K562 (cell line): ENCODE measurements around the gene PHOX2A. TPM values are rescaled to one million over a fixed set of nuclear protein-coding genes. Genes with fewer than 3 reads are reported as not detected.

Source experiments
- ASH1L ChIP-seq: fragments of 450-650 bp; IDR thresholded peaks from 2 replicates; pipeline ENCODE4 v1.6.1; 2018; ENCODE audit warnings: borderline replicate concordance, mild to moderate bottlenecking, low read depth; ENCODE audit not compliant: partially characterized antibody
- CBX1 ChIP-seq: sonication (generic); IDR thresholded peaks from 2 replicates; pipeline ENCODE4 v1.6.1; 2016; ENCODE audit warnings: antibody characterized with exemption, low read depth, mild to moderate bottlenecking
- CTBP1 ChIP-seq: fragments of 450-650 bp; IDR thresholded peaks from 2 replicates; pipeline ENCODE4 v1.6.1; 2016; ENCODE audit warnings: borderline replicate concordance
- EHMT2 ChIP-seq: fragments of 450-650 bp; IDR thresholded peaks from 2 replicates; pipeline ENCODE4 v1.6.1; 2018; ENCODE audit warnings: antibody characterized with exemption
- ESRRA ChIP-seq: fragments of 450-650 bp; IDR thresholded peaks from 2 replicates; pipeline ENCODE4 v1.6.1; 2014; ENCODE audit warnings: low read depth, mild to moderate bottlenecking, moderate library complexity, borderline replicate concordance
- ETV1 ChIP-seq: fragments of 450-650 bp; conservative IDR thresholded peaks from 2 replicates; pipeline ENCODE4 v1.6.1; 2016; ENCODE audit warnings: missing genetic modification characterization, control low read depth, low read depth, missing compliant biosample characterization
- ILK ChIP-seq: fragments of 450-650 bp; IDR thresholded peaks from 2 replicates; pipeline ENCODE4 v1.6.1; 2016; ENCODE audit warnings: missing genetic modification characterization, low read depth, mild to moderate bottlenecking, missing compliant biosample characterization, moderate library complexity, borderline replicate concordance
- NRF1 ChIP-seq, 2 experiments: fragments of 450-650 bp; IDR thresholded peaks in 1 of 2; conservative IDR thresholded peaks in 1 of 2; 2 replicates each; pipeline ENCODE4 v1.6.1; 2014; ENCODE audit warnings: mild to moderate bottlenecking in 2 of 2
- POLR2B ChIP-seq: fragments of 450-650 bp; IDR thresholded peaks from 2 replicates; pipeline ENCODE4 v1.6.1; 2018; ENCODE audit warnings: low read depth; ENCODE audit not compliant: partially characterized antibody
- RCOR1 ChIP-seq, 2 experiments: IDR thresholded peaks; 2 replicates each; pipeline ENCODE4 v1.6.1; 2012; ENCODE audit warnings: low read depth in 2 of 2, low read length in 2 of 2, borderline replicate concordance in 1 of 2, improper control_type of control experiment in 1 of 2
- SREBF2 ChIP-seq: sonication (generic); formaldehyde crosslinking; IDR thresholded peaks from 2 replicates; pipeline ENCODE4 v1.4.0; 2020; ENCODE audit warnings: mild to moderate bottlenecking, missing genetic modification reagents
- TEAD1 ChIP-seq, 2 experiments: fragments of 450-650 bp in 1 of 2; sonication (generic) in 1 of 2; formaldehyde crosslinking; IDR thresholded peaks; 2 replicates each; pipeline versions ENCODE4 v1.4.0 to v1.8.0; 2020 to 2022; ENCODE audit warnings: mild to moderate bottlenecking in 2 of 2, missing genetic modification reagents in 1 of 2
- THRAP3 ChIP-seq: fragments of 450-650 bp; IDR thresholded peaks from 2 replicates; pipeline ENCODE4 v1.6.1; 2016; ENCODE audit warnings: mild to moderate bottlenecking, inconsistent platforms, borderline replicate concordance
- YBX1 ChIP-seq: fragments of 450-650 bp; IDR thresholded peaks from 2 replicates; pipeline ENCODE4 v1.7.1; 2016; ENCODE audit warnings: mild to moderate bottlenecking
- ZNF644 ChIP-seq: fragments of 200-800 bp; sonication (Bioruptor generic); IDR thresholded peaks from 2 replicates; pipeline ENCODE4 v1.6.1; 2016; ENCODE audit warnings: low read depth, missing genetic modification characterization, missing compliant biosample characterization
- polyA plus RNA-seq, 8 experiments: library from polyadenylated mRNA; depleted of rRNA in 4 of 8; stranded (reverse) in 5 of 8; unstranded in 3 of 8; fragments of >200 nt; fragmentation: Nextera tagmentation in 2 of 8; fragmentation: Illumina TruSeq in 1 of 8; extraction: Ambion mirVana in 2 of 8; extraction: Trizol in 1 of 8; gene quantifications; 2 replicates each; pipeline versions ENCODE4 v1.2.1 to v1.2.3, GENCODE V29; 2011 to 2014; ENCODE audit warnings: inconsistent platforms in 1 of 8, missing spikeins in 1 of 8
- total RNA-seq, 7 experiments: library from RNA; depleted of rRNA in 6 of 7; stranded (reverse); fragments of >200 nt in 6 of 7; fragmentation: Illumina TruSeq in 2 of 7; extraction: Trizol in 2 of 7; gene quantifications; 2 replicates each; pipeline versions ENCODE4 v1.2.1 to v1.2.3, GENCODE V29; 2011 to 2021; ENCODE audit warnings: low replicate concordance in 1 of 7
- TF ChIP-seq, protein P1 (sequence below): fragments of 450-650 bp; IDR thresholded peaks from 2 replicates; pipeline ENCODE4 v1.6.1; 2016; ENCODE audit warnings: low read depth
- TF ChIP-seq, protein P2 (sequence below): fragments of 450-650 bp; IDR thresholded peaks from 2 replicates; pipeline ENCODE4 v1.6.1; 2018; ENCODE audit not compliant: partially characterized antibody

The PHOX2A gene
- total and polyA plus RNA-seq, 9 of the 15 experiments (the other 6 are each of a cell fraction or from before 2014, with no cell fraction given): not detected

DNA sequence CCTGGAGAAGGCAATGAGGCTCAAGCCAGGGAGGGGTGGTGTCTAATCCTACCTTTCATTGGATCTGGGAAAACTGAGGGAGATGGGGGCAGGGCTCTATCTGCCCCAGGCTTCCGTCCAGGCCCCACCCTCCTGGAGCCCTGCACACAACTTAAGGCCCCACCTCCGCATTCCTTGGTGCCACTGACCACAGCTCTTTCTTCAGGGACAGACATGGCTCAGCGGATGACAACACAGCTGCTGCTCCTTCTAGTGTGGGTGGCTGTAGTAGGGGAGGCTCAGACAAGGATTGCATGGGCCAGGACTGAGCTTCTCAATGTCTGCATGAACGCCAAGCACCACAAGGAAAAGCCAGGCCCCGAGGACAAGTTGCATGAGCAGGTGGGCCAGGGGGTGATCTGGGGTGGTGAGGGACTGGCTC is 52.0 kb downstream of the PHOX2A start, which contains the start of gene FOLR1 (continued):
- no peak for TF ChIP-seq THRAP3
- no peak for TF ChIP-seq POLR2B
- no peak for TF ChIP-seq SREBF2 (CRISPR knock-in tag)
- TF ChIP-seq EHMT2: no peak
- TF ChIP-seq NRF1 (conservative IDR thresholded peaks at IDR 0.05 in 1 of 2, IDR thresholded peaks at IDR 0.05 in 1 of 2): peak in 1 of 2 experiments; percentile 38; a peak in 2 of 4 replicates
- peak; percentile 54; the same call in 1 of the 2 replicates for TF ChIP-seq CTBP1
- peak; percentile 16; the same call in 1 of the 2 replicates for TF ChIP-seq ESRRA
- TF ChIP-seq, protein P1, sequence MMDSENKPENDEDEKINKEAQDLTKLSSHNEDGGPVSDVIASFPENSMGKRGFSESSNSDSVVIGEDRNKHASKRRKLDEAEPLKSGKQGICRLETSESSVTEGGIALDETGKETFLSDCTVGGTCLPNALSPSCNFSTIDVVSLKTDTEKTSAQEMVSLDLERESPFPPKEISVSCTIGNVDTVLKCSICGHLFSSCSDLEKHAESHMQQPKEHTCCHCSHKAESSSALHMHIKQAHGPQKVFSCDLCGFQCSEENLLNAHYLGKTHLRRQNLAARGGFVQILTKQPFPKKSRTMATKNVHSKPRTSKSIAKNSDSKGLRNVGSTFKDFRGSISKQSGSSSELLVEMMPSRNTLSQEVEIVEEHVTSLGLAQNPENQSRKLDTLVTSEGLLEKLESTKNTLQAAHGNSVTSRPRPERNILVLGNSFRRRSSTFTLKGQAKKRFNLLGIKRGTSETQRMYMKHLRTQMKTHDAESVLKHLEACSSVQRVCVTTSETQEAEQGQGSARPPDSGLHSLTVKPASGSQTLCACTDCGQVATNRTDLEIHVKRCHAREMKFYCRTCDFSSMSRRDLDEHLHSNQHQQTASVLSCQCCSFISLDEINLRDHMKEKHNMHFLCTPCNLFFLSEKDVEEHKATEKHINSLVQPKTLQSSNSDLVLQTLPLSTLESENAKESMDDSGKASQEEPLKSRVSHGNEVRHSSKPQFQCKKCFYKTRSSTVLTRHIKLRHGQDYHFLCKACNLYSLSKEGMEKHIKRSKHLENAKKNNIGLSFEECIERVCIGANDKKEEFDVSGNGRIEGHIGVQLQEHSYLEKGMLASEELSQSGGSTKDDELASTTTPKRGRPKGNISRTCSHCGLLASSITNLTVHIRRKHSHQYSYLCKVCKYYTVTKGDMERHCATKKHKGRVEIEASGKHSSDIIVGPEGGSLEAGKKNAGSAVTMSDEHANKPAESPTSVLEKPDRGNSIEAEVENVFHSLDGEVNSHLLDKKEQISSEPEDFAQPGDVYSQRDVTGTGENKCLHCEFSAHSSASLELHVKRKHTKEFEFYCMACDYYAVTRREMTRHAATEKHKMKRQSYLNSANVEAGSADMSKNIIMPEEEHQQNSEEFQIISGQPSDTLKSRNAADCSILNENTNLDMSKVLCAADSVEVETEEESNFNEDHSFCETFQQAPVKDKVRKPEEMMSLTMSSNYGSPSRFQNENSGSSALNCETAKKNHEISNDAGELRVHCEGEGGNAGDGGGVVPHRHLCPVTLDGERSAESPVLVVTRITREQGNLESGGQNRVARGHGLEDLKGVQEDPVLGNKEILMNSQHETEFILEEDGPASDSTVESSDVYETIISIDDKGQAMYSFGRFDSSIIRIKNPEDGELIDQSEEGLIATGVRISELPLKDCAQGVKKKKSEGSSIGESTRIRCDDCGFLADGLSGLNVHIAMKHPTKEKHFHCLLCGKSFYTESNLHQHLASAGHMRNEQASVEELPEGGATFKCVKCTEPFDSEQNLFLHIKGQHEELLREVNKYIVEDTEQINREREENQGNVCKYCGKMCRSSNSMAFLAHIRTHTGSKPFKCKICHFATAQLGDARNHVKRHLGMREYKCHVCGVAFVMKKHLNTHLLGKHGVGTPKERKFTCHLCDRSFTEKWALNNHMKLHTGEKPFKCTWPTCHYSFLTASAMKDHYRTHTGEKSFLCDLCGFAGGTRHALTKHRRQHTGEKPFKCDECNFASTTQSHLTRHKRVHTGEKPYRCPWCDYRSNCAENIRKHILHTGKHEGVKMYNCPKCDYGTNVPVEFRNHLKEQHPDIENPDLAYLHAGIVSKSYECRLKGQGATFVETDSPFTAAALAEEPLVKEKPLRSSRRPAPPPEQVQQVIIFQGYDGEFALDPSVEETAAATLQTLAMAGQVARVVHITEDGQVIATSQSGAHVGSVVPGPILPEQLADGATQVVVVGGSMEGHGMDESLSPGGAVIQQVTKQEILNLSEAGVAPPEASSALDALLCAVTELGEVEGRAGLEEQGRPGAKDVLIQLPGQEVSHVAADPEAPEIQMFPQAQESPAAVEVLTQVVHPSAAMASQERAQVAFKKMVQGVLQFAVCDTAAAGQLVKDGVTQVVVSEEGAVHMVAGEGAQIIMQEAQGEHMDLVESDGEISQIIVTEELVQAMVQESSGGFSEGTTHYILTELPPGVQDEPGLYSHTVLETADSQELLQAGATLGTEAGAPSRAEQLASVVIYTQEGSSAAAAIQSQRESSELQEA: peak; percentile 67
- no peak for TF ChIP-seq ASH1L
- TF ChIP-seq, protein P2, sequence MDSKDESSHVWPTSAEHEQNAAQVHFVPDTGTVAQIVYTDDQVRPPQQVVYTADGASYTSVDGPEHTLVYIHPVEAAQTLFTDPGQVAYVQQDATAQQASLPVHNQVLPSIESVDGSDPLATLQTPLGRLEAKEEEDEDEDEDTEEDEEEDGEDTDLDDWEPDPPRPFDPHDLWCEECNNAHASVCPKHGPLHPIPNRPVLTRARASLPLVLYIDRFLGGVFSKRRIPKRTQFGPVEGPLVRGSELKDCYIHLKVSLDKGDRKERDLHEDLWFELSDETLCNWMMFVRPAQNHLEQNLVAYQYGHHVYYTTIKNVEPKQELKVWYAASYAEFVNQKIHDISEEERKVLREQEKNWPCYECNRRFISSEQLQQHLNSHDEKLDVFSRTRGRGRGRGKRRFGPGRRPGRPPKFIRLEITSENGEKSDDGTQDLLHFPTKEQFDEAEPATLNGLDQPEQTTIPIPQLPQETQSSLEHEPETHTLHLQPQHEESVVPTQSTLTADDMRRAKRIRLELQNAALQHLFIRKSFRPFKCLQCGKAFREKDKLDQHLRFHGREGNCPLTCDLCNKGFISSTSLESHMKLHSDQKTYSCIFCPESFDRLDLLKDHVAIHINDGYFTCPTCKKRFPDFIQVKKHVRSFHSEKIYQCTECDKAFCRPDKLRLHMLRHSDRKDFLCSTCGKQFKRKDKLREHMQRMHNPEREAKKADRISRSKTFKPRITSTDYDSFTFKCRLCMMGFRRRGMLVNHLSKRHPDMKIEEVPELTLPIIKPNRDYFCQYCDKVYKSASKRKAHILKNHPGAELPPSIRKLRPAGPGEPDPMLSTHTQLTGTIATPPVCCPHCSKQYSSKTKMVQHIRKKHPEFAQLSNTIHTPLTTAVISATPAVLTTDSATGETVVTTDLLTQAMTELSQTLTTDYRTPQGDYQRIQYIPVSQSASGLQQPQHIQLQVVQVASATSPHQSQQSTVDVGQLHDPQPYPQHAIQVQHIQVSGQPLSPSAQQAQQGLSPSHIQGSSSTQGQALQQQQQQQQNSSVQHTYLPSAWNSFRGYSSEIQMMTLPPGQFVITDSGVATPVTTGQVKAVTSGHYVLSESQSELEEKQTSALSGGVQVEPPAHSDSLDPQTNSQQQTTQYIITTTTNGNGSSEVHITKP: no peak
- peak; percentile 71 to 78; a peak in 2 of 4 replicates for TF ChIP-seq TEAD1 (CRISPR knock-in tag; IDR thresholded peaks at IDR 0.05)
- 0 out of 2 replicates have a peak, but pooled peaks have one; percentile 27 for TF ChIP-seq ETV1 (tag)
- TF ChIP-seq ILK (tag): no peak
- TF ChIP-seq RCOR1 (IDR thresholded peaks at IDR 0.05; ENCODE audit: borderline replicate concordance in 1 of 2, low read depth in 2 of 2, low read length in 2 of 2): peak in 1 of 2 experiments; percentile 15; a peak in 1 of 4 replicates
- TF ChIP-seq CBX1: no peak
- no peak for TF ChIP-seq ZNF644 (tag)
- no peak for TF ChIP-seq YBX1
